Transverse colon (tissue), 4 donors: ENCODE results near the gene TOGARAM2. TPM values are rescaled to one million over a fixed set of nuclear protein-coding genes. Genes with fewer than 3 reads are reported as not detected.

Source experiments
- DNase-seq: peaks from one replicate; pipeline ENCODE4 v3.0.0-alpha.2; 2019
- H3K27ac ChIP-seq, 4 donors: fragments of 200-600 bp; sonication (generic); 2 replicates each; pipeline ENCODE4 v1.5.1; 2016 to 2018; ENCODE audit warnings: inconsistent platforms in 4 of 4
- H3K27me3 ChIP-seq: fragments of 200-600 bp; sonication (generic); 2 replicates; pipeline ENCODE4 v1.5.1; 2017; ENCODE audit warnings: inconsistent platforms
- H3K36me3 ChIP-seq, 4 donors: fragments of 200-600 bp; sonication (generic); 2 replicates each; pipeline ENCODE4 v1.5.1; 2017 to 2019; ENCODE audit warnings: inconsistent platforms in 4 of 4
- H3K4me1 ChIP-seq, 4 donors: fragments of 200-600 bp; sonication (generic); 2 replicates each; pipeline ENCODE4 v1.5.1; 2017 to 2020; ENCODE audit warnings: inconsistent platforms in 4 of 4
- H3K4me3 ChIP-seq, 4 donors: fragments of 200-600 bp; sonication (generic); 1 replicate in 1 of 4; 2 replicates in 3 of 4; pipeline versions ENCODE4 v1.5.1 to v1.6.1; 2017 to 2019; ENCODE audit warnings: inconsistent platforms in 4 of 4
- H3K9me3 ChIP-seq, 2 donors: fragments of 200-600 bp; sonication (generic); 2 replicates each; pipeline ENCODE4 v1.5.1; 2017 to 2019; ENCODE audit warnings: inconsistent platforms in 2 of 2
- CTCF ChIP-seq, 5 experiments: fragments of 200-600 bp in 3 of 5; fragments of 450-650 bp in 2 of 5; sonication (generic) in 3 of 5; IDR thresholded peaks; 1 replicate in 2 of 5; 2 replicates in 3 of 5; pipeline ENCODE4 v1.5.1; 2016 to 2017; ENCODE audit warnings: antibody characterized with exemption in 5 of 5, inconsistent platforms in 3 of 5, mild to moderate bottlenecking in 2 of 5, moderate library complexity in 1 of 5
- EP300 ChIP-seq: sonication (generic); formaldehyde crosslinking; IDR thresholded peaks from one replicate; pipeline ENCODE4 v1.6.1; 2017; ENCODE audit warnings: antibody characterized with exemption, low read depth
- POLR2A ChIP-seq: fragments of 450-650 bp; IDR thresholded peaks from one replicate; pipeline ENCODE4 v1.6.1; 2016; ENCODE audit warnings: antibody characterized with exemption, mild to moderate bottlenecking, moderate library complexity
- POLR2AphosphoS5 ChIP-seq, 3 donors: sonication (generic); formaldehyde crosslinking; IDR thresholded peaks; one replicate each; pipeline ENCODE4 v1.6.1; 2016; ENCODE audit warnings: antibody characterized with exemption in 3 of 3
- WGBS, 2 donors: methylation state at CpG; one replicate each; pipeline ENCODE4 v1.1.5; 2018; ENCODE audit warnings: low coverage in 1 of 2; 5-methylcytosine and 5-hydroxymethylcytosine counted together
- in situ Hi-C, 4 donors: fragments of 200-750 bp; cut with MboI; loops; one replicate each; pipeline versions ENCODE4 v1.15.0 to v1.15.1; 2017; ENCODE audit warnings: low sequenced_read_pairs in 3 of 4, low pct_ligation_motif_present in 1 of 4, low pct_unique_long_range_greater_than_20kb in 1 of 4
- intact Hi-C: fragments of 100-400 bp; cut with DNase I; formaldehyde crosslinking; loops from one replicate; pipeline ENCODE4 v1.15.1; 2023; ENCODE audit warnings: low total_unique reads
- total RNA-seq, 4 donors: library from RNA; depleted of rRNA; stranded (reverse); fragments of >200 nt; gene quantifications; one replicate each; pipeline ENCODE4 v1.1.0, GENCODE V29; 2016

TOGARAM2 gene
- total RNA-seq, 4 donors from 2014 or later = 0.79 to 7.1 (median 3.1) TPM; not detected in 1

DNA sequence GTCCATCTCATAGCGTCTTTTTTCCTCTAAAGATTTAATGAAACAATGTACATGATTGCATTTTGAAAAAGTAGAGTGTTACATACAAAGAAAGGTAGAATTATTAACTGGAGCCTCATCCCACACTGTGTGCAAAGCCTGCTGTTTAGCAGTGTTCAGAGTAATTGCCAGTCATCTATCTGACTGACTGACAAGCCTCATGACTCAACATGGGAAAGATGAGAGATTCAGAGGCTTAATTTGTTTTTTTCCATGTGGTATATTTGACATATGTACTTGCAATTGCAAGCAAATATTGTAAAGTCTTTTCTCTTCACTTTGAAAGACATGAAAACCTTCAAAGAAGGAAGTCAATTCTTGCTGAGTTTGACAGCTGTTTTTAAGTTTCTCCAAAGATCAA is 78.5 kb downstream of the TOGARAM2 start:
- TF ChIP-seq POLR2A (no peak), CTCF (IDR thresholded peaks at IDR 0.05) (no peak), POLR2AphosphoS5 (IDR thresholded peaks at IDR 0.05) (no peak), EP300 (no peak)
- in situ Hi-C loops = no loop called here
- intact Hi-C loops = no loop called here

GRCh38 chr2:29060441-29060840 is 79.3 kb downstream of the TOGARAM2 start:
- in situ Hi-C loops = no loop called here
- WGBS, 2 donors = 85% methylated on average over 9 of the region's 9 CpGs; no CpG with 5 or more reads in 1 of the 2 donors
- H3K9me3 ChIP-seq = no peaks in the 10 kb centered on the region
- H3K27me3 ChIP-seq = no peaks in the 10 kb centered on the region
- intact Hi-C loops = no loop called here
- H3K27ac ChIP-seq = no peak overlapping the region
- H3K4me3 ChIP-seq = no peak overlapping the region
- DNase-seq = no peak
- TF ChIP-seq POLR2AphosphoS5 (IDR thresholded peaks at IDR 0.05) = no peak
- TF ChIP-seq EP300 = no peak
- no peak for TF ChIP-seq POLR2A
- no peak for TF ChIP-seq CTCF (IDR thresholded peaks at IDR 0.05)
- H3K36me3 ChIP-seq = no peaks in the 10 kb centered on the region
- H3K4me1 ChIP-seq = peaks cover 0 to 16% (median 2%) of the 10 kb centered on the region in 4 donors

More for the DNA sequence above, 78.5 kb downstream of the TOGARAM2 start:
- Histone ChIP-seq H3K36me3 (no peaks in the 10 kb centered on the region), H3K4me3 (no peak overlapping the region), H3K4me1 (peaks cover 0 to 13% (median 1%) of the 10 kb centered on the region in 4 donors), H3K27ac (no peak overlapping the region), H3K27me3 (no peaks in the 10 kb centered on the region), H3K9me3 (no peaks in the 10 kb centered on the region)
- 50 to 80% methylated on average over 1 of the region's 1 CpG for WGBS, 2 donors
- no peak for DNase-seq

- Histone ChIP-seq H3K4me3 (no peak overlapping the region), H3K27ac (no peak overlapping the region), H3K4me1 (peaks cover 0 to 16% (median 2%) of the 10 kb centered on the region in 4 donors), H3K36me3 (no peaks in the 10 kb centered on the region), H3K9me3 (no peaks in the 10 kb centered on the region), H3K27me3 (no peaks in the 10 kb centered on the region)
- WGBS, 2 donors = 42 to 46% methylated on average over 4 to 6 of the region's 6 CpGs
- in situ Hi-C loops (no loop called here), intact Hi-C loops (no loop called here)
- TF ChIP-seq CTCF (IDR thresholded peaks at IDR 0.05) = no peak
- TF ChIP-seq POLR2AphosphoS5 (IDR thresholded peaks at IDR 0.05) = no peak
- TF ChIP-seq POLR2A = no peak
- TF ChIP-seq EP300 = no peak
- DNase-seq = no peak
These were observed 80.1 kb downstream of the TOGARAM2 start for GRCh38 chr2:29061176-29061575.

- Histone ChIP-seq H3K4me1 (peaks cover 0 to 16% (median 2%) of the 10 kb centered on the region in 4 donors), H3K27me3 (no peaks in the 10 kb centered on the region), H3K36me3 (no peaks in the 10 kb centered on the region), H3K9me3 (no peaks in the 10 kb centered on the region), H3K27ac (no peak overlapping the region), H3K4me3 (no peak overlapping the region)
- no peak for TF ChIP-seq CTCF (IDR thresholded peaks at IDR 0.05)
- no peak for TF ChIP-seq EP300
- no peak for TF ChIP-seq POLR2AphosphoS5 (IDR thresholded peaks at IDR 0.05)
- TF ChIP-seq POLR2A = no peak
- no peak for DNase-seq
- in situ Hi-C loops (no loop called here), intact Hi-C loops (no loop called here)
- WGBS, 2 donors = 67 to 88% methylated on average over 2 to 3 of the region's 3 CpGs
These were observed 80.5 kb downstream of the TOGARAM2 start for GRCh38 chr2:29061616-29062015.
